ENCODE measurements around the gene GPER1.

The GPER1 gene

DNA sequence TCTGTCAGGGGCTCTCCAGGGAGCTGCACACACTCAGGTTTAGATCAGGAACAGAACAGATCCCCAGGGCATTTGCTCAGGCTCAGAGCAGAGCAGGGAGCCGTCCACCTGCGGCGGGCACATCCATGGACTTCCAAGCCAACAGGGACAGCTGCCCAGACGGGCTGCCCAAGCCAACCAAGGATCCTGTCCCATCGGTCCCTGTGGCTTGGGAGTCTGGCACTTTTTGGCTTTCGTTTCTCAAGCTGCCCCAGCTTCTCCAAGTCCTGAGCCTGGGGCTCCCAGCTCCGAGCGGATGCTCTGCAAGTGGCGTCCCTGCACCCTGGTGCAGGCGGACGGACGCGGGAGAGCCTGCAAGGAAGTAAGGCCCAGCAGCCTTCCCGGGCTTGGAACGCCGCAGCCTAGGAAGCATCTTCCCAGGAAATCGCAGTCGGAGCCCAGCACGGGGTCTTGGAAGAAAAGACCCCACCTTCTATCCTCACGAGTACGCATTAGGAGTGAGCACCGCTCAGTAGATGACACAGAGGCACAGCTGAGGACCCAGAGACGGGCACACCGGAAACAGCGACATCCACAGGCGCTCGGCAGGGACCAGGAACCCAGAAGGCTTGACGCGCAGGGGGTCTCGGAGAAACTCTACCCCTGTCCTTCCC is 37.5 kb upstream of the GPER1 start:
- no peak overlapping the region for H3K4me3 ChIP-seq (ENCODE audit: low read depth, low read length)
- TF ChIP-seq, protein P1, sequence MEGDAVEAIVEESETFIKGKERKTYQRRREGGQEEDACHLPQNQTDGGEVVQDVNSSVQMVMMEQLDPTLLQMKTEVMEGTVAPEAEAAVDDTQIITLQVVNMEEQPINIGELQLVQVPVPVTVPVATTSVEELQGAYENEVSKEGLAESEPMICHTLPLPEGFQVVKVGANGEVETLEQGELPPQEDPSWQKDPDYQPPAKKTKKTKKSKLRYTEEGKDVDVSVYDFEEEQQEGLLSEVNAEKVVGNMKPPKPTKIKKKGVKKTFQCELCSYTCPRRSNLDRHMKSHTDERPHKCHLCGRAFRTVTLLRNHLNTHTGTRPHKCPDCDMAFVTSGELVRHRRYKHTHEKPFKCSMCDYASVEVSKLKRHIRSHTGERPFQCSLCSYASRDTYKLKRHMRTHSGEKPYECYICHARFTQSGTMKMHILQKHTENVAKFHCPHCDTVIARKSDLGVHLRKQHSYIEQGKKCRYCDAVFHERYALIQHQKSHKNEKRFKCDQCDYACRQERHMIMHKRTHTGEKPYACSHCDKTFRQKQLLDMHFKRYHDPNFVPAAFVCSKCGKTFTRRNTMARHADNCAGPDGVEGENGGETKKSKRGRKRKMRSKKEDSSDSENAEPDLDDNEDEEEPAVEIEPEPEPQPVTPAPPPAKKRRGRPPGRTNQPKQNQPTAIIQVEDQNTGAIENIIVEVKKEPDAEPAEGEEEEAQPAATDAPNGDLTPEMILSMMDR (IDR thresholded peaks at IDR 0.05; ENCODE audit: borderline replicate concordance, insufficient read depth, low read depth, low read length), result no peak

DNA sequence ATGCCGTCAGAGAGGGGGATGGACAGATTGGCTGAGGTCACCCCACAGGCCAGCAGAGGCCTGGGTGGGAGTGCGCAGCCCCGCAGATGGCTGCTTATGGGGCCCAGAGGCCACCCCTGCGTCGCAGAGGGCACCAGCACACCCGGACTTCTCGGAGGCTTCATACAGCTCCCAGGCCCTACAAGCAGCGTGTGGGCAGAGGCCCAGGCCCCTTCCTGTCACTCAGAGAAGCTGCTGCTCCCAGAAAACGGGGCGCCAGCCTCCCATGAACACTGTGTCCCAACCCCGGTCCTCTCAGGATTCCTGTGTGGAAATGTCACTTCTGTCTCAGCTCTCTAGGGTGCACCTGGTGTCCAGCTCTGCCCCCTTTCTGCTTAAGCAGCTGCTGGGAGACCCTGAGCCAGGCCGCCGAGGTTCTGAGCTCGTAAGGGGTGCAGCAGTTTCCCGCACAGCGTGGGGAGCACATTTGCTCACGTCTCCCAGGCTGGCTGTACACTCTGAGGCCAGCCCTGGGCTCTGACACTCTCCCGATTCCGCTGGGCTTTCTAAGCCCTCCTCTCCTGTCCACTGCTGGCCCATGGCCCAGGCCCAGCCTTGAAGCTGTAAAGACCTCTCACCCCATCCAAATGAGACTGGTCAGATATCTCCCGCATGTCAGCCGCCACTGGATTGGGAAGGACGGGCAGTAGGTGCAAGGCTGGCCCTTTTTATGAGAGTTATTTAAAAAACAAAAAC is 36.8 kb upstream of the GPER1 start:
- no peak overlapping the region for H3K4me3 ChIP-seq (ENCODE audit: low read depth, low read length)

DNA sequence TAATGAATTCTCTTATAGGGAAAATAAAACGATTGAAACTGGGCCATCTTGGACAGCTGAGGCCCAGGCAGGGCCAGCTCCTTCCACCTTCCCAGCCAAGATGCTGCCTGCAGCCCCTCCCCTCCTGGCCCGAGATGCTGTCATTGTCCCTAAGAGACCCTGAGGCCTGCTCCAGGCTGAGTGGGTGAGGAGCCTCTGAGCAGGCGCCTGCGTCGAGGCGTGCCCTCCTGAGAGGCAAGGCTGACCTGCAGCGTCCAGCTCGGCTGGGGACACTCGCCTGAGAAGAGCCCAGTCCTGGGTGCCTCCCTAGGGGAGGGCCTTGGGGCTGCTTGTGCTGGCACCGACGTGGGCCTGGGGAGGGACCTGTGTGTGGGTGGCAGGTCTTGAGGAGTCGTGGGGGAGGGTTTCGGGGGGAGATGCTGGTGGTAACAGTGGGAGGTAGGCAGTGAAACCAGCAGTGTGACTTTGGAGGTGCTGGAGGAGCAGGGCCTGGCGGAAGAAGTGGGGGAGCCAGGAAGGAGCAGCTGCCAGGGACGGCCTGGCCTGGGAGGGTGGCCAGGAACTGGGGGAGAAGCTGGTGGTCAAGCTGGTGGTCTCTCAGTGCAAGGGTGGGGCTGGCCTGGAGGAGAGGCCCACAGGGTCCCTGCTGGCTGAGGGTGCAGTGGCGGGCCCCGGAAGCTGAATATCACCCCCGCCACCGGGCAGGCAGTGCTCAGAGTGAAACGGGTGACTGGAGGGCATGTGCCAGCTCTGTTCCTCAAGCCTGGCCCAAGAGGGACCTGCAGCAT is 35.7 kb upstream of the GPER1 start:
- H3K4me3 ChIP-seq (ENCODE audit: low read depth, low read length), result no peak overlapping the region
- TF ChIP-seq, protein P1 (IDR thresholded peaks at IDR 0.05; ENCODE audit: borderline replicate concordance, insufficient read depth, low read depth, low read length), result no peak

More for the DNA sequence above, 36.8 kb upstream of the GPER1 start:
- TF ChIP-seq, protein P1 (IDR thresholded peaks at IDR 0.05; ENCODE audit: borderline replicate concordance, insufficient read depth, low read depth, low read length), result no peak

DNA sequence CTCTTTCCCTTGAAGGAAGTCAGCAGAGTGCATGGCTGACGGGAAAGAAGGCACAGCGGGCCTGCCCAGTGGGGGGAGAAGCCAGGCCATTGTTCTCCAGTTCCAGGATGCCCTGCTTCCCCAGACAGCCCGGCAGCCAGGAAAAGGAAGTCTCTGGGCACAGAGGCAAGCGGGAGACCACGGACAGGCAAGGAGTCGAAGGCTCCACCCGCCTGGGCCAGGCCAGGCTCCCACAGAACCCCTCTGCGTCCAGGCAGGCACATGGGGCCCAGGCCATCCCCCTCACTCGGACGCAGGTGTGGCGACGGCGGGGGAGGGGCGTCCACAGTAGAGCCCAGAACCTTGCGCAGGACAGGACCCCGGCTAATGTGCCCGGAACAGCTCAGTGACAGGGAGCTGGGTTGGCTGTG is 34.9 kb upstream of the GPER1 start:
- no peak overlapping the region for H3K4me3 ChIP-seq (ENCODE audit: low read depth, low read length)
- TF ChIP-seq, protein P1 (IDR thresholded peaks at IDR 0.05; ENCODE audit: borderline replicate concordance, insufficient read depth, low read depth, low read length), result no peak

DNA sequence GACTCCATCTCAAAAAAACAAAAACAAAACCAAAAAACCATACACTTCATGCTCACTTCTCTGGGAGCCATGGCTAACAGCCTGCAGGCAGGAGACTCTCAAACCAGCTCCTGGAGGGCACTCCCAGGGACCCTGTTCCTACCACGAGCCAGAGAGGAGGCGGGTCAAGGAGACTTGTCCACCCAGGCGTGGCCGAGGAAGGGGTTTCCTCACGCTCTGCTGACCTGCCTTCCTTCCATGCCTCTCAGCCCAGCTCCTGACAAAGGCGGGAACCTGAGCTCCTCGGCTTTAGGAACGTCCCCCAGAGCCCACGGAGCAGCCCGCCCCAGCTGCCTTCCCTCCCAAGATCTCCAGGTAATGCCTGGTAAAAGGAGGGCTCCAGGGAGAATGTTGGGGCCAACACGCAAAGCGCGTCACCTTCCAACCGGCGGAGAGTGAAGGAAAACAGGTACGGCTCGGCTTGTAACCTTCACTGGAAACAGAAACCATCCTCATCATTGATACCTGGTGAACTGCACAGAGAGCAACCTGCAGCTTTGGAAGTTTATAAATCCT is 34.0 kb upstream of the GPER1 start:
- H3K4me3 ChIP-seq (ENCODE audit: low read depth, low read length), result no peak overlapping the region
- TF ChIP-seq, protein P1 (IDR thresholded peaks at IDR 0.05; ENCODE audit: borderline replicate concordance, insufficient read depth, low read depth, low read length), result no peak

DNA sequence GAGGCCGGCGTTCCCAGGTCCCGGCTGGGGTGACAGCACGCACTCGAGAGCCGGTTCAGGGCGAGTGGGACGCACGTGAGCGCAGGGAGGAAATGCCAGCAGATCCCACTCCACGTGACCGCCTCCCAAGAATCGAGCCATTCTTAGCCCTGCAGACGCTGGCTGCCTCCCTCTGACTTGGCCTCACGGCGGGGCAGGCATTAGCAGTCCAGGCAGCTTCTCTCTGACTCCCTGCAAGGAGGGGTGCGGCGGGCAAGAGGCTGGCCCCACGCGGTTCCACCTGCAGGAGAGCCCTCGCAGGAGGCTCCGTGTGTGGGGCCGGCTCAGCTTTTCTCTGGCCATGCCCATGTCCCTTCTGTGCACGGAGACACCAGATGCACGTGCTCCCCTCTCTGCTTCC is 33.5 kb upstream of the GPER1 start:
- TF ChIP-seq, protein P1 (IDR thresholded peaks at IDR 0.05; ENCODE audit: borderline replicate concordance, insufficient read depth, low read depth, low read length), result no peak
- no peak overlapping the region for H3K4me3 ChIP-seq (ENCODE audit: low read depth, low read length)

Data from GM12875 (cell line).